Activated naive CD4-positive, alpha-beta T cell treated with anti-CD3 and anti-CD28 coated beads for 36 hours (primary cell): Measurements from ENCODE around the gene CCDC78. TPM values are rescaled to one million over a fixed set of nuclear protein-coding genes. Genes with fewer than 3 reads are reported as not detected.

Source experiments
- CTCF ChIA-PET: fragments of 350-600 bp; sonication (Branson Sonifier 250); formaldehyde crosslinking; loops from one replicate; lab custom pipeline; 2021; ENCODE audit warnings: antibody characterized with exemption; lab: Charles Lee
- DNase-seq: peaks from one replicate; pipeline ENCODE4 v3.0.0-alpha.2; 2020
- H3K27ac Mint-ChIP-seq: one replicate; pipeline ENCODE4 v1.8.0; 2021; ENCODE audit warnings: mild to moderate bottlenecking, mixed read lengths
- H3K27me3 Mint-ChIP-seq: one replicate; pipeline ENCODE4 v1.8.0; 2021; ENCODE audit warnings: low read depth, mixed read lengths
- H3K36me3 Mint-ChIP-seq: one replicate; pipeline ENCODE4 v1.8.0; 2021; ENCODE audit warnings: low read depth, mixed read lengths
- H3K4me1 Mint-ChIP-seq: one replicate; pipeline ENCODE4 v1.8.0; 2021; ENCODE audit warnings: low read depth, mixed read lengths
- H3K4me3 Mint-ChIP-seq: one replicate; pipeline ENCODE4 v1.8.0; 2021; ENCODE audit warnings: mild to moderate bottlenecking, moderate library complexity, mixed read lengths
- H3K9me3 Mint-ChIP-seq: one replicate; pipeline ENCODE4 v1.8.0; 2021; ENCODE audit warnings: mixed read lengths
- intact Hi-C: fragments of 100-400 bp; cut with micrococcal nuclease; formaldehyde crosslinking; loops from one replicate; pipeline ENCODE4 v1.15.1; 2023
- total RNA-seq, 2 experiments: library from RNA; stranded (reverse); gene quantifications; one replicate each; pipeline ENCODE4 v1.2.3, GENCODE V29; 2021

The CCDC78 gene
- total RNA-seq, 2 experiments from 2014 or later, result 1.2 to 1.3 TPM

GRCh38 chr16:709566-710499 lies 16.4 kb downstream of the CCDC78 start:
- Mint-ChIP-seq H3K27me3 (peaks cover 49% of the 10 kb centered on the region), H3K9me3 (no peaks in the 10 kb centered on the region), H3K36me3 (no peaks in the 10 kb centered on the region), H3K27ac (no peak overlapping the region), H3K4me1 (peaks cover 2% of the 10 kb centered on the region), H3K4me3 (no peak overlapping the region)
- intact Hi-C loops, result loop anchor here (5.0 kb wide), 1 partner anchor 347 kb away; no protein-coding TSS in a partner anchor
- DNase-seq, result no peak
- CTCF ChIA-PET, result interaction anchor here (1.1 to 2.2 kb wide), 2 partner anchors 73 to 75 kb away, joined by 3 to 10 read pairs; no protein-coding TSS in a partner anchor

- CTCF ChIA-PET, result interaction anchor here (2.2 kb wide), 1 partner anchor 76 kb away, joined by 10 read pairs; no protein-coding TSS in a partner anchor
- DNase-seq, result no peak
- H3K27ac Mint-ChIP-seq, result no peak overlapping the region
- H3K9me3 Mint-ChIP-seq, result no peaks in the 10 kb centered on the region
- peaks cover 51% of the 10 kb centered on the region for H3K27me3 Mint-ChIP-seq
- no peak overlapping the region for H3K4me3 Mint-ChIP-seq
- no peaks in the 10 kb centered on the region for H3K36me3 Mint-ChIP-seq
- peaks cover 2% of the 10 kb centered on the region for H3K4me1 Mint-ChIP-seq
- intact Hi-C loops, result no loop called here
Observed at GRCh38 chr16:708959-709358, 17.3 kb downstream of the CCDC78 start.

DNA sequence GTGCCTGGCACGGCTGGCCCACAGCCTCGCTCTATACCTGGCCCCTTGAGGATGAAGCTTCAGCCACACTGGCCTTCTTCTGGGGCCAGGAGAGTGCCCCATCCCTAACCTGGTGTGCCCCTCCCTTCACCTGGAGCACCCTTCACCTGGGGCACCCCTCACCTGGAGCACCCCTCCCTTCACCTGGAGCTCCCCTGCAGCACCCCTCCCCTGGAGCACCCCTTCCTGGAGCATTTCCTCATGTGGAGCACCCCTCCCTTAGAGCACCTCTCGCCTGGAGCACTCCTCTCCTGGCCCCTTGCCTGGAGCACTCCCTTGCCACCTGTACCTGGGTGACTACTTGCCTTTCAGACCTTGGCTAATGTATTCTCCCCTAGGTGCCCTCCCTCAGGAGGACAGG lies 18.2 kb downstream of the CCDC78 start:
- Mint-ChIP-seq H3K27me3 (peaks cover 53% of the 10 kb centered on the region), H3K36me3 (no peaks in the 10 kb centered on the region), H3K4me3 (no peak overlapping the region), H3K4me1 (peaks cover 2% of the 10 kb centered on the region), H3K27ac (no peak overlapping the region), H3K9me3 (no peaks in the 10 kb centered on the region)
- no peak for DNase-seq
- CTCF ChIA-PET, result interaction anchor here (0.8 kb wide), 1 partner anchor 12 kb away, joined by 3 read pairs; no protein-coding TSS in a partner anchor
- intact Hi-C loops, result no loop called here

DNA sequence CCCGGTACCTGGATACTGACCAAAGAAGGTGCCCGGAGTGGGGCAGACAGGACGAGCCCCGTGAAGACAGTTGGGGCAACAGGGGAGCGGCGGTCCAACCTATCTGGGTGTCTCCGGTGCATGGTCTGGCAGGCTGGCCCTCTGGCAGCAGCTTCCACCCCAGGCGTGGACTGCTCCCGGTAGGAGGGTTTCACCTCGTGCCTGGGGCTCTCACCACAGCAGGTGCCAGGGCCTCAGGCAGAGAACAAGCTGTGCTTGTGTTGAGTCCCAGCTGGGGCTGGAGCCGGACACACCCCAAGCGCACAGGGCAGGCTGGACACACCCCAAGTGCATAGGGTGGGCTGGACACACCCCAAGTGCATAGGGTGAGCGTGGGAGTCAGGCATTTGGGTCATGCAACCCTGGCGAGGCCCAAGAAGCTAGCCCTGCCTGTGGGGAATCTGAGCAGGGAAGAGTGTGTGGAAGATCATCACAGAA lies 19.1 kb downstream of the CCDC78 start:
- CTCF ChIA-PET, result interaction anchor here (0.8 kb wide), 1 partner anchor 11 kb away, joined by 3 read pairs; no protein-coding TSS in a partner anchor
- no peak overlapping the region for H3K4me3 Mint-ChIP-seq
- intact Hi-C loops, result no loop called here
- no peak overlapping the region for H3K27ac Mint-ChIP-seq
- DNase-seq, result no peak
- peaks cover 56% of the 10 kb centered on the region for H3K27me3 Mint-ChIP-seq
- peaks cover 2% of the 10 kb centered on the region for H3K4me1 Mint-ChIP-seq
- H3K9me3 Mint-ChIP-seq, result no peaks in the 10 kb centered on the region
- H3K36me3 Mint-ChIP-seq, result no peaks in the 10 kb centered on the region

DNA sequence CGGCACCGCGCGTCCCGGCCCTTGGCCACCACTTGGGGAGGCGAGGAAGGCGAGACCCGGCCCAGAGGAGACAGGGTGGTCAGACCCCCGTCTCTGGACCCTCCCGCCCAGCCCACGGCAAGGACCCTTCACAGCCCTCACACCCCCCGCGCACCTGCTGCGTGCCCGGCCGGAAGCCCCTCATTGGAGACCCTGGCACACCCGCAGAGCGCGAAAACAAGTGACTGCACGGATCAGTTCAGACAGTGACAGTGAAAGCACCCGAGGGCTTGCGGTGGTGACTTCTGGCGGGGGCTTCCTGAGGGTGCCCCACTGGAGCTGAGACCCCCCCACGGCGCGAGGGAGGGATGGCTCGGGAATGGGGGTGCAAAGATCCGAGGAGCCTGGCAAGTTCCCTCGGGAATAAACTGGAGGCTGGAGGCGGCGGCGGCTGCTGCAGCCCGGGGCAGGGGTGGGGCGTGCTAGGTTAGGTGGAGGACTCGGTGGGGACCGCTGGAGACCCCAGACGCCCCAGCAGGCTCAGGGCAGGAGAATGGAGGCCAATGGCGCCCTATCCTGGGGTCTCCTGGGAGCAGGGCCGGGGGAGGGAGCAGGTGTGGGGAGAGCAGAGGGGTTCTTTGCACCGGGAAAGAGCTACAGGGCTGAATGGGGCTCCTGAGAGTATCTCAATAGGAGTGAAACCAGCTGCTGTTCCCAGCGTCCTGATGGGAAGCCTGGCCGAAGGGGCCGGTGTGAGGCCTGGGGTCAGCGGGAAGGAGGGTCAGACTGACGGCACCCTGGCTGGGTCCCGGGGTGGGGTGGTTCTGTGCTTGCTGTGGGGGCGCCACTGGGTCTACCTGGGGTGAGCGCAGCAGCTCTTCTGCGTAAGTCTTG lies 19.8 kb downstream of the CCDC78 start:
- H3K27me3 Mint-ChIP-seq, result peaks cover 58% of the 10 kb centered on the region
- intact Hi-C loops, result no loop called here
- CTCF ChIA-PET, result no interaction called here

GRCh38 chr16:705431-706188 lies 20.6 kb downstream of the CCDC78 start, which contains the start of gene FBXL16:
Gene FBXL16, minus strand, starts transcription at chr16:705801. Its CDS starts 8,396 bp downstream, at chr16:697405.
- no peak for DNase-seq
- intact Hi-C loops, result no loop called here
- Mint-ChIP-seq H3K9me3 (no peaks in the 10 kb centered on the region), H3K27me3 (peaks cover 59% of the 10 kb centered on the region), H3K4me1 (peaks cover 4% of the 10 kb centered on the region), H3K4me3 (no peak within 1 kb of the TSS), H3K36me3 (no peaks in the 10 kb centered on the region), H3K27ac (no peak within 1 kb of the TSS)
- CTCF ChIA-PET, result no interaction called here

More for the DNA sequence above, 19.8 kb downstream of the CCDC78 start:
- no peak overlapping the region for H3K4me3 Mint-ChIP-seq
- H3K27ac Mint-ChIP-seq, result no peak overlapping the region
- H3K9me3 Mint-ChIP-seq, result no peaks in the 10 kb centered on the region
- no peaks in the 10 kb centered on the region for H3K36me3 Mint-ChIP-seq
- H3K4me1 Mint-ChIP-seq, result peaks cover 2% of the 10 kb centered on the region
- DNase-seq, result no peak

DNA sequence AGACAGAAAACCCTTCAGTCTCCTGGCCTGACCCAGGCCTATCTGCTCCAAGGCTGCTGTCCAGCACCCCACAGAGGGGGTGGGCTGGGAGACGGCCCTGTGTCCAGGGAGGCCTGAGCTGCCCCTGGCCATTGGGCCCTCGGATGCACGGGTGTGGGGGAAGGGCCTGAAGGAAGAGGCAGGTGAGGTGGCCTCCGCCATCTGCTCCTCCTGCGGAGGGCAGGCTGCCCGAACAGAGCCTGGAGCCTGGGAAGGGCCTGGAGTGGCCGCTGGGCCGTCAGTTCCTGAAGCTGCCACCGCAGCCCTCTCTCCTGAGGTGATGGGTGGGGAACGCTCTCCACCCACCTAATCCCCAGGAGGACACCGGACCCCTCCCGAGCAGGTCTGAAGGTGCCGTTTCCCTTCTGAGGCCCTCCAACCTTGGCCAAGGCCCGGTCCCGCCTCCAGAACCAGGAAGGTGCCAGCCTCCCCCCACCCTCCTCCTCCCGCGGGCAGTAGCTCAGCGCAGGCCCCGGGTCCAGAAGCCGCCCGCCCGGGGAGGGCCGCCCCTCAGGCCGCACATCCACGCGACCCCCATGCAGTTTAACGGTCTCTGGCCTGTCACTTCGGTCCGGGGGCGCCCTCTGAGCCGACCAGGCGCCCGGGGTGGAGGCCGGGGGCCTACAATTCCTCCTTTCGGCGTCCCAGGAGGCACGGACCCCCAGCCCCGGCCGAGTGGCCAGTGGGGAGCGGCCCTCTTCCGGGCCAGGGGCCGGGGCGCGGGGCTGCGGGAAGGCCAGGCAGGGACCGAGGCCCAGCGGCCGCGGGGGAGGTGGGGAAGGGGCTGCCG lies 21.5 kb downstream of the CCDC78 start:
- no peak overlapping the region for H3K4me3 Mint-ChIP-seq
- H3K27ac Mint-ChIP-seq, result no peak overlapping the region
- intact Hi-C loops, result no loop called here
- CTCF ChIA-PET, result no interaction called here
- H3K27me3 Mint-ChIP-seq, result peaks cover 56% of the 10 kb centered on the region
- peaks cover 4% of the 10 kb centered on the region for H3K4me1 Mint-ChIP-seq
- no peaks in the 10 kb centered on the region for H3K9me3 Mint-ChIP-seq
- DNase-seq, result no peak
- H3K36me3 Mint-ChIP-seq, result no peaks in the 10 kb centered on the region

GRCh38 chr16:704047-704446 lies 22.2 kb downstream of the CCDC78 start:
- Mint-ChIP-seq H3K9me3 (no peaks in the 10 kb centered on the region), H3K4me3 (no peak overlapping the region), H3K36me3 (no peaks in the 10 kb centered on the region), H3K27me3 (peaks cover 51% of the 10 kb centered on the region), H3K27ac (no peak overlapping the region), H3K4me1 (peaks cover 6% of the 10 kb centered on the region)
- intact Hi-C loops, result no loop called here
- CTCF ChIA-PET, result interaction anchor here (1.1 kb wide), 1 partner anchor 8 kb away, joined by 4 read pairs; no protein-coding TSS in a partner anchor
- no peak for DNase-seq

GRCh38 chr16:703406-703805 lies 22.8 kb downstream of the CCDC78 start:
- no peak for DNase-seq
- CTCF ChIA-PET, result interaction anchor here (0.6 to 1.1 kb wide), 2 partner anchors 9 to 28 kb away, joined by 3 to 4 read pairs; no protein-coding TSS in a partner anchor
- H3K4me3 Mint-ChIP-seq, result no peak overlapping the region
- H3K27ac Mint-ChIP-seq, result no peak overlapping the region
- peaks cover 45% of the 10 kb centered on the region for H3K27me3 Mint-ChIP-seq
- intact Hi-C loops, result no loop called here
- H3K9me3 Mint-ChIP-seq, result no peaks in the 10 kb centered on the region
- H3K36me3 Mint-ChIP-seq, result no peaks in the 10 kb centered on the region
- peaks cover 6% of the 10 kb centered on the region for H3K4me1 Mint-ChIP-seq

- H3K27ac Mint-ChIP-seq, result no peak overlapping the region
Observed at GRCh38 chr16:702341-702740, 23.9 kb downstream of the CCDC78 start.

More at GRCh38 chr16:702341-702740, 23.9 kb downstream of the CCDC78 start:
- no peak for DNase-seq
- CTCF ChIA-PET, result no interaction called here
- H3K4me3 Mint-ChIP-seq, result no peak overlapping the region
- intact Hi-C loops, result no loop called here
- peaks cover 38% of the 10 kb centered on the region for H3K27me3 Mint-ChIP-seq
- H3K4me1 Mint-ChIP-seq, result peaks cover 6% of the 10 kb centered on the region
- no peaks in the 10 kb centered on the region for H3K9me3 Mint-ChIP-seq
- H3K36me3 Mint-ChIP-seq, result no peaks in the 10 kb centered on the region
